HG02759 (cell line): ENCODE measurements around the gene CASKIN1.
A peak's percentile ranks its signal among the peaks of the same experiment; 100 is the strongest.
"Not testable (repeated sequence)": the region's sequence is repeated elsewhere in the genome, so short reads cannot be mapped to it uniquely, and the experiment has no call there.

Experiments used
- ATAC-seq: cut with Tn5 transposase; IDR thresholded peaks from one replicate; pipeline ENCODE4 v1.9.1; 2021; ENCODE audit warnings: mild to moderate bottlenecking, moderate library complexity; ENCODE audit not compliant: unreplicated experiment

The CASKIN1 gene

GRCh38 chr16:2211923-2212347 is 15.5 kb upstream of the CASKIN1 start:
- ATAC-seq = no peak

- ATAC-seq = no peak
These were observed 14.3 kb upstream of the CASKIN1 start, which contains the start of gene BRICD5 for GRCh38 chr16:2210386-2211365. TSS of gene BRICD5 (minus strand) at chr16:2210863. CDS start at chr16:2210833, 30 bp downstream.

- ATAC-seq = no peak
These were observed 13.6 kb upstream of the CASKIN1 start for GRCh38 chr16:2210009-2210332.

- ATAC-seq = no peak
These were observed 13.0 kb upstream of the CASKIN1 start for GRCh38 chr16:2209258-2210008.

GRCh38 chr16:2208772-2209171 is 12.4 kb upstream of the CASKIN1 start:
- ATAC-seq = no peak

- no peak for ATAC-seq
These were observed 11.9 kb upstream of the CASKIN1 start for GRCh38 chr16:2208308-2208707.

- no peak for ATAC-seq
These were observed 11.5 kb upstream of the CASKIN1 start for GRCh38 chr16:2207872-2208271.

GRCh38 chr16:2206780-2207433 is 10.5 kb upstream of the CASKIN1 start:
- ATAC-seq = no peak

- ATAC-seq = no peak
These were observed 10.0 kb upstream of the CASKIN1 start for GRCh38 chr16:2206420-2206779.

- peak; percentile 17 for ATAC-seq
These were observed 9.5 kb upstream of the CASKIN1 start for GRCh38 chr16:2205967-2206313.

- ATAC-seq = peak; percentile 84
These were observed 8.9 kb upstream of the CASKIN1 start, which contains the start of gene MLST8 for GRCh38 chr16:2205104-2205966. TSS of gene MLST8 (plus strand) at chr16:2205454. CDS start at chr16:2206086, 632 bp downstream.

- no peak for ATAC-seq
These were observed 8.2 kb upstream of the CASKIN1 start for GRCh38 chr16:2204416-2205103.

- ATAC-seq = not testable (repeated sequence)
These were observed 6.8 kb upstream of the CASKIN1 start for GRCh38 chr16:2203119-2203688.

- no peak for ATAC-seq
These were observed 3.9 kb upstream of the CASKIN1 start for GRCh38 chr16:2200313-2200712.

GRCh38 chr16:2199621-2200139 is 3.3 kb upstream of the CASKIN1 start:
- ATAC-seq = no peak

GRCh38 chr16:2199095-2199494 is 2.7 kb upstream of the CASKIN1 start:
- no peak for ATAC-seq

GRCh38 chr16:2198283-2198682 is 1.9 kb upstream of the CASKIN1 start:
- no peak for ATAC-seq

- no peak for ATAC-seq
These were observed 1.4 kb upstream of the CASKIN1 start for GRCh38 chr16:2197765-2198164.

GRCh38 chr16:2196981-2197511 is 641 bp upstream of the CASKIN1 start:
- no peak for ATAC-seq
